ENCODE results near the gene NUP133. TPM values are rescaled to one million over a fixed set of nuclear protein-coding genes. Genes with fewer than 3 reads are reported as not detected.

The NUP133 gene
- total and polyA plus RNA-seq, 2 of the 4 experiments (the other 2 are of a cell fraction), result 13.4 to 30.5 TPM

- Histone ChIP-seq H3K4me3 (ENCODE audit: insufficient read depth, low read depth, low read length) (no peak overlapping the region), H3K27me3 (ENCODE audit: control insufficient read depth, insufficient read depth, low read length) (no peaks in the 10 kb centered on the region), H2AFZ (replicated peaks; ENCODE audit: low read length, poor library complexity) (no peak overlapping the region), H3K14ac (replicated peaks; ENCODE audit: low read depth, low read length) (no peak overlapping the region), H3K23ac (ENCODE audit: low read depth, low read length) (no peak overlapping the region), H4K5ac (ENCODE audit: low read depth, low read length) (no peak overlapping the region; the same call in 1 of the 2 replicates), H3K4me2 (ENCODE audit: low read depth, low read length) (no peak overlapping the region), H2BK120ac (ENCODE audit: low read depth, low read length) (no peak overlapping the region), H2BK15ac (ENCODE audit: low read depth, low read length) (no peak overlapping the region), H3K18ac (ENCODE audit: low read depth, low read length) (no peak overlapping the region), H3K4me1 (ENCODE audit: control insufficient read depth, insufficient read depth, low read length) (peaks cover 2% of the 10 kb centered on the region; the same call in 1 of the 2 replicates), H4K8ac (ENCODE audit: low read depth in 2 of 2, low read length in 2 of 2) (no peak overlapping the region), H4K20me1 (ENCODE audit: insufficient read depth, low read length) (no peaks in the 10 kb centered on the region), H3K36me3 (ENCODE audit: control insufficient read depth, insufficient read depth, low read length) (peaks cover 24% of the 10 kb centered on the region), H2BK5ac (ENCODE audit: low read depth, low read length, poor library complexity, severe bottlenecking) (no peak overlapping the region), H3K56ac (ENCODE audit: extremely low read depth, insufficient read depth, low read length) (no peak overlapping the region), H2AK9ac (replicated peaks; ENCODE audit: low read depth, low read length, poor library complexity) (no peak overlapping the region), H3K79me1 (ENCODE audit: low read depth in 1 of 2, low read length in 2 of 2) (no peaks in the 10 kb centered on the region), H3K9me1 (ENCODE audit: insufficient read depth, low read length) (peaks cover 5% of the 10 kb centered on the region), H3K4ac (ENCODE audit: low read depth, low read length) (no peak overlapping the region), H3K27ac (ENCODE audit: insufficient read depth, low read length) (no peak overlapping the region; the same call in 1 of the 2 replicates), H3K9ac (ENCODE audit: low read depth, low read length) (no peak overlapping the region), H3K9me3 (ENCODE audit: control insufficient read depth, insufficient read depth, low read length) (no peaks in the 10 kb centered on the region), H4K91ac (ENCODE audit: insufficient read depth, low read depth, low read length) (no peak overlapping the region), H2AK5ac (ENCODE audit: low read depth, low read length) (no peak overlapping the region), H2BK20ac (ENCODE audit: low read depth, low read length) (no peak overlapping the region)
- BruUV-seq (replicated peaks), result no TSS peak
- POLR2A ChIA-PET (ENCODE audit: unreplicated experiment), result no interaction called here
- in situ Hi-C loops (cut with MboI; ENCODE audit: low sequenced_read_pairs), result no loop called here
- intact Hi-C loops (cut with micrococcal nuclease), result no loop called here
- ATAC-seq (ENCODE audit: low read depth), result peak; percentile 77
- peak; percentile 3 for DNase-seq
- dilution Hi-C loops (cut with HindIII; ENCODE audit: low sequenced_read_pairs, unreplicated experiment), result no loop called here
- no CpG with 5 or more reads among the region's 1 CpG for WGBS, 2 experiments (ENCODE audit: extremely low coverage in 2 of 2, insufficient read length in 1 of 2)
- CTCF ChIA-PET, result no interaction called here
- no peak for TF ChIP-seq FOS (IDR thresholded peaks at IDR 0.05; ENCODE audit: low read depth, low read length)
- no peak for TF ChIP-seq MAZ (IDR thresholded peaks at IDR 0.05; ENCODE audit: borderline replicate concordance, low read depth, low read length)
- TF ChIP-seq MAFK (IDR thresholded peaks at IDR 0.05; ENCODE audit: low read depth, low read length), result no peak
- TF ChIP-seq BHLHE40 (IDR thresholded peaks at IDR 0.05; ENCODE audit: low read depth, low read length), result no peak
- no peak for TF ChIP-seq POLR2A (IDR thresholded peaks at IDR 0.05; ENCODE audit: low read depth, low read length)
- no peak for TF ChIP-seq CTCF (conservative IDR thresholded peaks at IDR 0.05; ENCODE audit: low read depth, low read length)
- TF ChIP-seq USF2 (IDR thresholded peaks at IDR 0.05; ENCODE audit: low read depth, low read length), result no peak
- no peak for TF ChIP-seq RAD21 (IDR thresholded peaks at IDR 0.05; ENCODE audit: low read length)
- TF ChIP-seq NFE2L2 (IDR thresholded peaks at IDR 0.05; ENCODE audit: low read depth, low read length), result no peak
- TF ChIP-seq ELK1 (IDR thresholded peaks at IDR 0.05; ENCODE audit: borderline replicate concordance, low read depth, low read length), result no peak
- no peak for TF ChIP-seq CHD1 (IDR thresholded peaks at IDR 0.05; ENCODE audit: low read depth, low read length)
- no peak for TF ChIP-seq RCOR1 (IDR thresholded peaks at IDR 0.05; ENCODE audit: insufficient replicate concordance, low read length)
- TF ChIP-seq RFX5 (IDR thresholded peaks at IDR 0.05; ENCODE audit: low read depth, low read length), result no peak
- TF ChIP-seq MXI1 (IDR thresholded peaks at IDR 0.05; ENCODE audit: borderline replicate concordance, low read depth, low read length), result no peak
- TF ChIP-seq CEBPB (IDR thresholded peaks at IDR 0.05; ENCODE audit: low read depth, low read length), result no peak
Measured at GRCh38 chr1:229523052-229523451, 14.9 kb upstream of the NUP133 start.
